KMS-11 (cell line): ENCODE measurements around the gene VIL1.

Source experiments
- H2AFZ ChIP-seq: fragments of 200-600 bp; sonication (generic); 2 replicates; pipeline ENCODE4 v1.6.1; 2016; ENCODE audit warnings: antibody characterized with exemption, mixed run types, low read depth
- H3K27ac ChIP-seq: fragments of 200-600 bp; sonication (generic); 2 replicates; pipeline ENCODE4 v1.6.1; 2016; ENCODE audit warnings: mild to moderate bottlenecking, mixed run types
- H3K27me3 ChIP-seq: fragments of 200-600 bp; sonication (generic); 2 replicates; pipeline ENCODE4 v1.6.1; 2017; ENCODE audit warnings: mild to moderate bottlenecking, low read depth, mixed run types, moderate library complexity; ENCODE audit not compliant: insufficient read depth
- H3K36me3 ChIP-seq: fragments of 200-600 bp; sonication (generic); 2 replicates; pipeline ENCODE4 v1.6.1; 2017; ENCODE audit warnings: mild to moderate bottlenecking, mixed run types; ENCODE audit not compliant: insufficient read depth
- H3K4me1 ChIP-seq: fragments of 200-600 bp; sonication (generic); 2 replicates; pipeline ENCODE4 v1.6.1; 2016; ENCODE audit warnings: mild to moderate bottlenecking, low read depth, mixed run types; ENCODE audit not compliant: poor library complexity, severe bottlenecking
- H3K4me2 ChIP-seq: fragments of 200-600 bp; sonication (generic); 2 replicates; pipeline ENCODE4 v1.7.0; 2016; ENCODE audit warnings: mild to moderate bottlenecking, mixed run types
- H3K4me3 ChIP-seq: fragments of 200-600 bp; sonication (generic); IDR thresholded peaks from 2 replicates; pipeline ENCODE4 v1.6.1; 2017; ENCODE audit warnings: low read depth, low read length, mixed read lengths; ENCODE audit not compliant: insufficient read depth
- H3K79me2 ChIP-seq: fragments of 200-600 bp; sonication (generic); 2 replicates; pipeline ENCODE4 v1.6.1; 2016; ENCODE audit warnings: low read depth, mixed run types; ENCODE audit not compliant: insufficient read depth
- H3K9ac ChIP-seq: fragments of 200-600 bp; sonication (generic); 2 replicates; pipeline ENCODE4 v1.6.1; 2016; ENCODE audit warnings: mild to moderate bottlenecking, mixed run types
- H4K20me1 ChIP-seq: fragments of 200-600 bp; sonication (generic); 2 replicates; pipeline ENCODE4 v1.6.1; 2016; ENCODE audit warnings: mild to moderate bottlenecking, mixed run types; ENCODE audit not compliant: insufficient read depth
- TF ChIP-seq, protein P1 (sequence below): fragments of 200-600 bp; sonication (generic); conservative IDR thresholded peaks from 2 replicates; pipeline ENCODE4 v1.6.1; 2017; ENCODE audit warnings: low read depth, mild to moderate bottlenecking, antibody characterized with exemption, low read length, moderate library complexity, mixed read lengths

Gene VIL1

DNA sequence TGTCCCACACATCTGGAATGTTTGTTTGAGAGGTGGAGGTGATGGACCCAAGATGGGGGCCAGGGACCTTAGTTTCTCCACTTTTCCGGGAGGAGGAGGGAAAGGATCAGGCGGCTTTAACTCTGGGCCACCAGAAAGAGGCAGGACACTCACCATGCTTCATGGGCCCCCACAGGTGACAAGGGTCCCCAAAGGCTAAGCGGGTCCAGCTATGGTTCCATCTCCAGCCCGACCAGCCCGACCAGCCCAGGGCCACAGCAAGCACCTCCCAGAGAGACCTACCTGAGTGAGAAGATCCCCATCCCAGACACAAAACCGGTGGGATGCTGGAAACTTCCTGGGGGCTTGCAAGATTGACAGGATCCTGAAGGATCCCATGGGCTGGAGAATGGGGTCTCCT is 36.1 kb upstream of the VIL1 start:
- no peaks in the 10 kb centered on the region for H3K36me3 ChIP-seq
- H3K9ac ChIP-seq: no peak overlapping the region
- TF ChIP-seq, protein P1, sequence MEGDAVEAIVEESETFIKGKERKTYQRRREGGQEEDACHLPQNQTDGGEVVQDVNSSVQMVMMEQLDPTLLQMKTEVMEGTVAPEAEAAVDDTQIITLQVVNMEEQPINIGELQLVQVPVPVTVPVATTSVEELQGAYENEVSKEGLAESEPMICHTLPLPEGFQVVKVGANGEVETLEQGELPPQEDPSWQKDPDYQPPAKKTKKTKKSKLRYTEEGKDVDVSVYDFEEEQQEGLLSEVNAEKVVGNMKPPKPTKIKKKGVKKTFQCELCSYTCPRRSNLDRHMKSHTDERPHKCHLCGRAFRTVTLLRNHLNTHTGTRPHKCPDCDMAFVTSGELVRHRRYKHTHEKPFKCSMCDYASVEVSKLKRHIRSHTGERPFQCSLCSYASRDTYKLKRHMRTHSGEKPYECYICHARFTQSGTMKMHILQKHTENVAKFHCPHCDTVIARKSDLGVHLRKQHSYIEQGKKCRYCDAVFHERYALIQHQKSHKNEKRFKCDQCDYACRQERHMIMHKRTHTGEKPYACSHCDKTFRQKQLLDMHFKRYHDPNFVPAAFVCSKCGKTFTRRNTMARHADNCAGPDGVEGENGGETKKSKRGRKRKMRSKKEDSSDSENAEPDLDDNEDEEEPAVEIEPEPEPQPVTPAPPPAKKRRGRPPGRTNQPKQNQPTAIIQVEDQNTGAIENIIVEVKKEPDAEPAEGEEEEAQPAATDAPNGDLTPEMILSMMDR: no peak
- no peak overlapping the region for H2AFZ ChIP-seq
- H3K4me2 ChIP-seq: no peak overlapping the region
- H3K79me2 ChIP-seq: no peaks in the 10 kb centered on the region
- H4K20me1 ChIP-seq: no peaks in the 10 kb centered on the region
- H3K4me3 ChIP-seq: no peak overlapping the region
- no peaks in the 10 kb centered on the region for H3K4me1 ChIP-seq
- H3K27ac ChIP-seq: no peak overlapping the region
- no peaks in the 10 kb centered on the region for H3K27me3 ChIP-seq

DNA sequence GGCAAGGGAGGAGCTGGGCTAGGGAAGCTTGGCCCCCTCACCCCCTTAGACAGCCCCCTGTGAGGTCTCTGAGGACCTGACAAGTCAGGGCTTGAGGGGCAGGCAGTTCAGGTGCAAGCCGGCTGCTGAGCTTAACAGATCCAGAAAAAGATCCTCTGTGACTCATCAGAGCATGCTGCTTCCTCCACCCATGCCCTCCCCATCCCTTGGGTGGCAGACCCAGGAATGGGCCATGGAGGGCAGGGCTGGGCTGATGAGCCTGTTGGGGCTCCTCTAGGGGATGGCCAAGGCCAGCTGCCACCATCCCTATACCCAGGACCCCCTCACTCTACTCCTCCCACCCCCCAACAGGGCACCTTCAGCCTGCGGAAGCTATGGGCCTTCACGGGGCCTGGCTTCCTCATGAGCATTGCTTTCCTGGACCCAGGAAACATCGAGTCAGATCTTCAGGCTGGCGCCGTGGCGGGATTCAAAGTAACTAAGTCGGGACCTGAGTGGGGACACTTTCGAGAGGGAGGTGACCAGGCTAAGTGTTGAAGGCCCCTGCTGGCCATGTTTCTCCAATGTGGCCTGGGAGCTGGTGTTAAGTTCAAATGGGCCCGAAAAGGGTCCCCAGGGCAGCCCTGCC is 34.9 kb upstream of the VIL1 start:
- Histone ChIP-seq H3K27me3 (no peaks in the 10 kb centered on the region), H3K27ac (no peak overlapping the region), H4K20me1 (no peaks in the 10 kb centered on the region), H3K4me1 (no peaks in the 10 kb centered on the region), H3K4me3 (no peak overlapping the region), H3K9ac (no peak overlapping the region), H3K79me2 (no peaks in the 10 kb centered on the region), H3K4me2 (no peak overlapping the region), H2AFZ (no peak overlapping the region), H3K36me3 (no peaks in the 10 kb centered on the region)
- TF ChIP-seq, protein P1: no peak

DNA sequence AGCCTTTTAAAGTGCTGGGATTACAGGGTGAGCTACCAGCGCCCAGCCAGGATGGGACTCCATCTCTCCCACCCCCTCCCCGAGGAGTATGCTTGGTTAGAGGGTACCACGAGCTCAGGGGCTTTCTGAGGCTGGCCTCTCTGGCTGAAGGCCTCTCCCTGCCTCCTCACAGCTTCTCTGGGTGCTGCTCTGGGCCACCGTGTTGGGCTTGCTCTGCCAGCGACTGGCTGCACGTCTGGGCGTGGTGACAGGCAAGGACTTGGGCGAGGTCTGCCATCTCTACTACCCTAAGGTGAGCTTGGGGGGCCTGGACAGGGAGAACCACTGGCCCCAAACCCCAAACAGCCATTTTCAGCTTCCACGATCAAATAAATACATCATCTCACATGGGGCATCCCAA is 33.9 kb upstream of the VIL1 start:
- no peak overlapping the region for H3K4me2 ChIP-seq
- H2AFZ ChIP-seq: no peak overlapping the region
- TF ChIP-seq, protein P1: no peak
- H3K9ac ChIP-seq: no peak overlapping the region
- no peaks in the 10 kb centered on the region for H3K4me1 ChIP-seq
- H3K36me3 ChIP-seq: no peaks in the 10 kb centered on the region
- H3K27ac ChIP-seq: no peak overlapping the region
- H3K79me2 ChIP-seq: no peaks in the 10 kb centered on the region
- no peaks in the 10 kb centered on the region for H3K27me3 ChIP-seq
- no peaks in the 10 kb centered on the region for H4K20me1 ChIP-seq
- H3K4me3 ChIP-seq: no peak overlapping the region

DNA sequence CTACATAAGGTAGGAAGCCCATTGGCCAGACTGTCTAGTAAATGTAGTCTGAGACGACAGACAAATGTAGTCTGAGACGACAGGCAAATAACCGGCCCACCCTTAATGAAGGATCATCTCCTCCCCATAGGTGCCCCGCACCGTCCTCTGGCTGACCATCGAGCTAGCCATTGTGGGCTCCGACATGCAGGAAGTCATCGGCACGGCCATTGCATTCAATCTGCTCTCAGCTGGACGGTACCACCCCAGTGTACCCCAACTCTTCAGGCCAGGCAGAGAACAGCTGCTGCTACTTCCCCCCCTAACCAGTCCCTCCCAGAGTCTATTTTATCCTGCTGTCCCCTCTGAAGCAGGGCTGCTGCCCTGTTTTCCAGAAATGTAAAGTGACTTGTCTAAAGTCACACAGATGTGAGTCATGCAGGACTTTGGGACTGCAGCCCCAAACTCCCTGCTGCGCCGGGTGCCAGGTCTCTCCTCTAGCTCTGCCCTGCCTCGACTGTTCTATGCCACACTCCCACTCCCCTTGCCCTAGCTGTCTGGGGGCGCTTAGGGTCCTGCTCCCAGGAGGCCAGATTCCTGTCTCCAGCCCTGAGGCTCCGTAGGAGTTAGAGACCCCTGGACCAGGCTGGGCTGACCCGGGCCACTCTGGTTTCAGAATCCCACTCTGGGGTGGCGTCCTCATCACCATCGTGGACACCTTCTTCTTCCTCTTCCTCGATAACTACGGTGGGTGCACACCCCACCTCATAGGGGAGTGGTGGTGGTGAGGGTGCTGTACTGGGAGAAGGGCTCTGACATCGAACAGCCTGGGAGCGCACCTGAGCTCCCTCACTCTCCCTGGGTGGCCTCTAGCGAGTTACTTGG is 32.2 kb upstream of the VIL1 start:
- H3K27ac ChIP-seq: no peak overlapping the region
- no peak overlapping the region for H3K4me2 ChIP-seq
- no peaks in the 10 kb centered on the region for H3K27me3 ChIP-seq
- H4K20me1 ChIP-seq: no peaks in the 10 kb centered on the region
- H3K36me3 ChIP-seq: no peaks in the 10 kb centered on the region
- H3K4me3 ChIP-seq: no peak overlapping the region
- H3K4me1 ChIP-seq: no peaks in the 10 kb centered on the region
- TF ChIP-seq, protein P1: no peak
- H3K79me2 ChIP-seq: no peaks in the 10 kb centered on the region
- no peak overlapping the region for H2AFZ ChIP-seq
- H3K9ac ChIP-seq: no peak overlapping the region
